Stimulated activated CD4-positive, alpha-beta T cell treated with anti-CD3 and anti-CD28 coated beads, Interleukin-4, amount 100 ng/mL, for 48 hours (primary cell): ENCODE measurements around the gene ARID4B.
"Not testable (repeated sequence)": the region's sequence is repeated elsewhere in the genome, so short reads cannot be mapped to it uniquely, and the experiment has no call there.

Experiments used
- DNase-seq, 2 donors: peaks; one replicate each; pipeline ENCODE4 v3.0.0-alpha.2; 2020; ENCODE audit warnings: low read depth in 2 of 2

Gene ARID4B

GRCh38 chr1:235328271-235329138, 526 bp upstream of the ARID4B start, which contains the start of gene GGPS1:
Gene GGPS1 (plus strand): TSS chr1:235328570. CDS start chr1:235335265, 6,695 bp downstream.
- peak; percentile 98 to 99 for DNase-seq

GRCh38 chr1:235326719-235327558, 1.0 kb downstream of the ARID4B start:
- DNase-seq: peak; percentile 40 to 49

GRCh38 chr1:235325854-235326253, 2.1 kb downstream of the ARID4B start:
- DNase-seq: no peak

GRCh38 chr1:235325139-235325538, 2.8 kb downstream of the ARID4B start:
- no peak for DNase-seq

GRCh38 chr1:235324296-235324695, 3.7 kb downstream of the ARID4B start:
- no peak for DNase-seq

- DNase-seq: no peak
These were observed 7.3 kb downstream of the ARID4B start for GRCh38 chr1:235320521-235321179.

GRCh38 chr1:235319255-235319654, 8.7 kb downstream of the ARID4B start:
- DNase-seq: no peak

- DNase-seq: no peak
These were observed 10.8 kb downstream of the ARID4B start for GRCh38 chr1:235317168-235317567.

- no peak for DNase-seq
These were observed 12.2 kb downstream of the ARID4B start for GRCh38 chr1:235315735-235316134.

- DNase-seq: no peak
These were observed 12.8 kb downstream of the ARID4B start for GRCh38 chr1:235315173-235315572.

GRCh38 chr1:235313931-235314678, 13.9 kb downstream of the ARID4B start:
- DNase-seq: no peak

- DNase-seq: no peak
These were observed 14.7 kb downstream of the ARID4B start for GRCh38 chr1:235313262-235313661.

- not testable (repeated sequence) for DNase-seq
These were observed 18.8 kb downstream of the ARID4B start for GRCh38 chr1:235309206-235309605.

GRCh38 chr1:235307158-235308124, 20.5 kb downstream of the ARID4B start:
- no peak for DNase-seq

GRCh38 chr1:235304549-235305451, 23.2 kb downstream of the ARID4B start:
- no peak for DNase-seq

- no peak for DNase-seq
These were observed 25.8 kb downstream of the ARID4B start for GRCh38 chr1:235302143-235302542.

- DNase-seq: no peak
These were observed 28.7 kb downstream of the ARID4B start for GRCh38 chr1:235299169-235299858.

GRCh38 chr1:235298758-235299157, 29.2 kb downstream of the ARID4B start:
- no peak for DNase-seq
